Activated gamma-delta T cell treated with Interleukin-2 at 50 U/mL for 16 hours (primary cell): ENCODE results near the gene MKNK2.
A peak's percentile ranks its signal among the peaks of the same experiment; 100 is the strongest.
"Not testable (repeated sequence)": the region's sequence is repeated elsewhere in the genome, so short reads cannot be mapped to it uniquely, and the experiment has no call there.

ENCODE experiments used
- DNase-seq: peaks from one replicate; pipeline ENCODE4 v3.0.0-alpha.2; 2020

The MKNK2 gene

GRCh38 chr19:2050991-2051772, at the start of gene MKNK2:
TSS of gene MKNK2 (minus strand) at chr19:2051244. CDS start at chr19:2050851, 393 bp downstream.
- DNase-seq = peak; percentile 96

GRCh38 chr19:2100719-2101061, 49.6 kb upstream of the MKNK2 start:
- no peak for DNase-seq

GRCh38 chr19:2099937-2100718, 49.1 kb upstream of the MKNK2 start:
- DNase-seq = no peak

- DNase-seq = no peak
These were observed 48.0 kb upstream of the MKNK2 start for GRCh38 chr19:2099054-2099501.

GRCh38 chr19:2097886-2098327, 46.9 kb upstream of the MKNK2 start:
- DNase-seq = no peak

- DNase-seq = peak; percentile 32
These were observed 46.3 kb upstream of the MKNK2 start for GRCh38 chr19:2097203-2097885.

GRCh38 chr19:2096480-2097202, 45.6 kb upstream of the MKNK2 start, which contains the start of gene IZUMO4:
TSS of gene IZUMO4 (plus strand) at chr19:2096915. CDS start at chr19:2096946, 31 bp downstream.
- peak; percentile 100 for DNase-seq

- DNase-seq = peak; percentile 83
These were observed 45.0 kb upstream of the MKNK2 start, which contains the start of gene MOB3A for GRCh38 chr19:2096034-2096479. TSS of gene MOB3A (minus strand) at chr19:2096326. CDS start at chr19:2078560, 17,766 bp downstream.

- DNase-seq = not testable (repeated sequence)
These were observed 41.0 kb upstream of the MKNK2 start for GRCh38 chr19:2091926-2092525.

- no peak for DNase-seq
These were observed 38.6 kb upstream of the MKNK2 start for GRCh38 chr19:2089727-2090053.

- DNase-seq = no peak
These were observed 38.1 kb upstream of the MKNK2 start for GRCh38 chr19:2089001-2089711.

GRCh38 chr19:2087621-2088100, 36.6 kb upstream of the MKNK2 start:
- peak; percentile 26 for DNase-seq

GRCh38 chr19:2086695-2087620, 35.9 kb upstream of the MKNK2 start:
- DNase-seq = not testable (repeated sequence)

GRCh38 chr19:2084993-2085720, 34.1 kb upstream of the MKNK2 start:
- DNase-seq = peak; percentile 97

GRCh38 chr19:2083174-2083854, 32.3 kb upstream of the MKNK2 start:
- peak; percentile 78 for DNase-seq

- peak; percentile 50 for DNase-seq
These were observed 31.1 kb upstream of the MKNK2 start for GRCh38 chr19:2081873-2082810.

- DNase-seq = no peak
These were observed 29.4 kb upstream of the MKNK2 start for GRCh38 chr19:2080336-2080988.
